ENCODE results near the gene TSSC4. TPM values are rescaled to one million over a fixed set of nuclear protein-coding genes. Genes with fewer than 3 reads are reported as not detected.

Gene TSSC4
- total RNA-seq, 2 experiments from 2014 or later, result 41.9 to 42.0 TPM

DNA sequence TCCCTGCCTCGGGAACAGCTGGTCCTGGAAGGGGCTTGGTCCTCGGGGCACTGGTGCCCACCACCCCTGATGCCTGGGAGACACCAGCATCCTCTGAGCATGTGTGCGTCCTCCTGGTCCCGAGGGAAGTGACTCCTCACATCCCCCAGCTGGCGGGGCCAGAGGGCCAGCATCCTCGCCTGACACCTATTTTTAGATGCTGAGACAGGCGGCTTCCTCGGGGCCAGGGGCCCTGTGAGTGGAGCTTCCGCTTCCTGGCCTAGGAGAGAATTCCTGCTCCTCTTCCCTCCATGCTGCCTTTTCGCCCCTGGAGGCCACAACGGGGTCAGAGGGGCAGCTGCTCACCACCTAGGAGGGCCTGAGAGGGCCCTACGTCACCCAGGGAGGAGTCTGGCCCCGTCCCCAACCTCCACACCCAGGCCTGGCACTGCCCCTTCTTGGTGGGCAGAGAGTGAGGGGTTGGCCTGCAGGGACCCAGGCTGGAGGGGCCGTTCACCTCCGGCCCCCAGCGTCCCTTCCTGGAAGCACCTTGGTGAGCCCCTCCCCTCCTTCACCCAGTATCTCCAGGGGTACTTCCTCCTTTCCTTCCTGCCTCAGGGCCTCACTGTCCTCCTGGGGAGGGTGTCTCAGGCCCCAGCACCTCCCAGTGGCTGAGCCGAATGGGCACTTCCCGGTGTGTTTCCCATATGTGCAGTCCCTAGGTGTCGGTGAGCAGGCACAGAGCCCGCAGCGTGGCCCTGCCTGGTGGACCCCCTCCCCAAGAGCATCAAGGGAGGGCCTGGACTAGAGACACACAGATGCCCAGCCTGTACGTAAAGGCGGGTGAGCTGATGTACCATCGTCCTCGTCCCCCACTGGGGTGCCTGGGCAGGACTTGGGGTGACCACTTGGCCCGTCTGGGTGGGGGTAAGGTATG, 17.4 kb upstream of the TSSC4 start:
- Mint-ChIP-seq H3K36me3 (ENCODE audit: low read depth) (no peaks in the 10 kb centered on the region), H3K27ac (no peak overlapping the region), H3K9me3 (no peaks in the 10 kb centered on the region), H3K27me3 (ENCODE audit: low read depth) (no peaks in the 10 kb centered on the region), H3K4me3 (no peak overlapping the region), H3K4me1 (ENCODE audit: low read depth) (peaks cover 66% of the 10 kb centered on the region)
- CTCF ChIA-PET, result interaction anchor here (1.3 to 1.9 kb wide), 2 partner anchors 18 to 78 kb away, joined by 3 to 7 read pairs; partner anchors contain the start of gene TSSC4
- DNase-seq, result no peak
- intact Hi-C loops (cut with micrococcal nuclease), result no loop called here

DNA sequence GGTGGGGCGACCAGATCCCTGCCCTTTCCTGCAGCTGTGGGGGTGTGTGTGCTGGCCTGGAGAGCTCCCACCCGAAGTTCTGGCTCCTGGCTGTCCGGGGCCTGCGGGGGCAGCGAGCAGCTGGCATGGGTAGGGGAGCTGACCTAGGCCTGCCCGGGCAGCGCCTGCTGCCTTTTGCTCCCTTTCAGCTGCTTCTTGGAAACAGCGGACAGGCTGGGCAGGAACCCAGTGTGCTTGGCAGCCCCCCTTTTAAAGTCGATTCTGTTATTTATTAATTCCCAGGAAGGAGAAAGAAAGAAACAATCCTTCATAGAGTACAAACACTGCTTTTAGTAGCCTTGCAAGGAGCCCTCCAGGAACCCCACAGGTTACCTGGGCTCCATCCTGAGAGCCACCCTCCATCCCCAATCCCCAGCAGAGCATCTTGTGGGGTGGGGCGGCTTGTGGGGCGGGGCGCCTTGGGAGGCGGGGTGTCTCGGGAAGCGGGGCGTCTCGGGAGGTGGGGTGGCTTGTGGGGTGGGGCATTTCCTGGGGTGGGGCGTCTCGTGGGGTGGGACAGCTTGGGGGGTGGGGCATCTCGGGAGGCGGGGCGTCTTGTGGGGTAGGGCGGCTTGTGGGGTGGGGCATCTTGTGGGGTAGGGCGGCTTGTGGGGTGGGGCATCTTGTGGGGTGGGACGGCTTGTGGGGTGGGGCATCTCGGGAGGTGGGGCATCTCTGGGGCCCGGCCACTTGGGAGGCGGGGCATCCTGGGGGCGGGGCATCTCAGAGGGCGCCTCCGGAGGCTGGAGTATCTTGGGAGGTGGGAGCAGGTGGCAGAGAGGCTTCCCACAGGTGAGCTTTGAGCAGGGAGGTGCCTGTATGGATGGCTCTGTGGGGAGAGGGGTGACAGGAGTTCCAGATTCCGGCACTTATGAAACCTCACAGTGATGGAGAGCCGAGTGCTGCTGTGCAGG, 16.4 kb upstream of the TSSC4 start:
- Mint-ChIP-seq H3K4me3 (no peak overlapping the region), H3K27me3 (ENCODE audit: low read depth) (no peaks in the 10 kb centered on the region), H3K36me3 (ENCODE audit: low read depth) (no peaks in the 10 kb centered on the region), H3K9me3 (no peaks in the 10 kb centered on the region), H3K27ac (no peak overlapping the region), H3K4me1 (ENCODE audit: low read depth) (peaks cover 62% of the 10 kb centered on the region)
- CTCF ChIA-PET, result interaction anchor here (1.1 to 1.3 kb wide), 2 partner anchors 79 kb away, joined by 3 read pairs; no protein-coding TSS in a partner anchor
- DNase-seq, result no peak
- intact Hi-C loops (cut with micrococcal nuclease), result no loop called here

DNA sequence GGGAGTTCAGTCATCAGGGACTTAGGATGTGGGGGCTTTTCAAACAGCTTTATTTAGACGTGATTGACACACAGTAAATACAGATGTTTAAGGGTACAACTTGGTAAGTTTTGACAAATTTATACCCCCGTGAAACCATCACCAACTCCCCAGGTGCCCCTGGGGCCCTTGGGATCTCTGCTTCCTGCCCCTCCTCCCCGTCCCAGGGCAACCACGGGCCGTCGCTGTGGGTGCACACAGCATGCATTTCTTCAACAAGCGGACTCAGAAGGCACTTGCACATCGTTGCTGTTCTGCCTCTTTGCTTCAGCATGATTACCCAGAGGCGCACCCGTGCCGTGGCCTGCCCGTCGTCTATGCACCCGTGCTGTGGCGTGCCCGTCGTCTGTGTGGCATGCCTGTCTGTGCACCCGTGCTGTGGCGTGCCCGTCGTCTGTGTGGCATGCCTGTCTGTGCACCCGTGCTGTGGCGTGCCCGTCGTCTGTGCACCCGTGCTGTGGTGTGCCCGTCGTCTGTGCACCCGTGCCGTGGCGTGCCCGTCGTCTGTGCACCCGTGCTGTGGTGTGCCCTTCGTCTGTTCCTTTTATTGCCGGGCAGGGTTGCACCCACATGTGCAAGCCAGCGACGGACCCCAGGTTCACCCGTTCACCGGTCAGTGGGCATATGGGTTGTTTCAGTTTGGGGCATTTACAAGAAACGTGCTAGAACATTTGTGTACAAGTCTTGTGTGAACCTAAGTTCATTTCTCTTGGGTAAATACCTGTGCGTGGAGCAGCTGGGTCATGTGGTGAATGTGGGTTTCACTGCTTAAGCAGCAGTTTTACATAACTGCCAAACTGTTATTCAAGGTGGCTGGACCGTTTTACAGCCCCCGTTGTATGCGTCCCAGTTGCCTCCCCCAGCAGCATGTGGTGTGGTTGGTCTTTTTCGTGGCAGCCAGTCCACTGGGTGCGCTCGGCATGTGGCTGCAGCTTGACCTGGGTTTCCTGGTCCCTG, 15.1 kb upstream of the TSSC4 start:
- Mint-ChIP-seq H3K4me1 (ENCODE audit: low read depth) (peaks cover 61% of the 10 kb centered on the region), H3K27me3 (ENCODE audit: low read depth) (no peaks in the 10 kb centered on the region), H3K36me3 (ENCODE audit: low read depth) (peaks cover 1% of the 10 kb centered on the region), H3K9me3 (no peaks in the 10 kb centered on the region), H3K4me3 (no peak overlapping the region), H3K27ac (no peak overlapping the region)
- DNase-seq, result no peak
- CTCF ChIA-PET, result interaction anchor here (1.0 to 2.9 kb wide), 3 partner anchors 8 to 81 kb away, joined by 3 to 16 read pairs (median 3); partner anchors contain the start of gene CD81
- intact Hi-C loops (cut with micrococcal nuclease), result no loop called here

DNA sequence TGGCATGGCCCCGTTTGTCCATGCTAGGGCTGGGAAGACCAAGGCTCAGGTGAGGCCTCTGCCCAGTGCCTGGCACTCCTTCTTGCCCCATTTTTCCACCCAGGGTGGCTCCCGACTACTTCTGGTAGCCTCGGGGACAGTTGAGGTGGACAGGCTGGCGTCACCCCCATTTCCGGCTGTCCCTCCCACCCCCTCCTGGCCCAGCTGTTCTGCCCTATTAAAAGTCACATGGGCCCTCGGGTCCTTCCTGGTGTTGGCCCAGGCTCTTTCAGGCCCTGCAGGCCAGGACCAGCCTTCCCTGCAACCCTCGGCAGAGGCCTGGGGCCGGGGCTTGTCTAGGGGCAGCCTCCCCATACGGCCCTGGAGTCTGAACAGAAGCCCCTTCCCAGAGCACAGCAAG, 14.0 kb upstream of the TSSC4 start:
- CTCF ChIA-PET, result interaction anchor here (0.6 to 2.9 kb wide), 5 partner anchors 9 to 81 kb away, joined by 3 to 16 read pairs (median 3); partner anchors contain the start of genes CD81 and TSSC4
- Mint-ChIP-seq H3K4me1 (ENCODE audit: low read depth) (peaks cover 53% of the 10 kb centered on the region), H3K27me3 (ENCODE audit: low read depth) (no peaks in the 10 kb centered on the region), H3K27ac (no peak overlapping the region), H3K36me3 (ENCODE audit: low read depth) (peaks cover 2% of the 10 kb centered on the region), H3K9me3 (no peaks in the 10 kb centered on the region), H3K4me3 (no peak overlapping the region)
- no peak for DNase-seq
- intact Hi-C loops (cut with micrococcal nuclease), result no loop called here

DNA sequence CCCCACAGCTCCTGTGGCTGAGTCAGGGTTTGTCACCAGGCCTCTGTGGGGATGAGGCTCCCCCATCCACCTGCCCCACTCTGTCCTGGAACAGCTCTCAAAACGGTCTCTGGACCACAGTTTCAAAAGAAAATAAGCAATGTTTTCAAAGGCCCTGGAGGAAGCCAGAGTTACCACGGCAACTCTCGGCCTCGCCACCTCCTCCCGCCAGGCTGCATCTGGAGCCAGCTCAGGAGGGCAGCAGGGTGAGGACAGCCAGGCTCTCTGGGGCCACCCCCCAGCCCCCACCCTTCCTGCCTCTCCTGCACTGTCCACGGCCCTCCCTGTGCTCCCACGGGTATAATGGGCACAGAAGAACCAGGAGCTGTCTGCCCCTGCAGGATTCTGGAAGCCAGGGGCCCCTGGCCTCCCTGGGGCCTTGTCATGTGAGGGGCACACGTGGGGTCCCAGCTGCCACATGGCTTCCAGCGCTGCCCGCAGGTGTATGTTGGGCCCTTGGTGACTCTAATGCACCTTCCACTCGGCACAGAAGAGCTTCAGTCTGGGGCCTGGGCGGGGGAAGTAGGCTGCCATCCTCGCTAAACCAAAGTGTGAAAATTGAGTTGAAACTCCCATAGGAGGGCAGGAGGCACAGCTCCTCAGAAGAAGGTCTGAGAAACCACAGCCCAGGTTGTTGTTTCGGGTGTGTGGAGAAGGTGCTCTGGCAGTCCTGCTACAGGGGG, 13.1 kb upstream of the TSSC4 start:
- H3K27ac Mint-ChIP-seq, result no peak overlapping the region
- H3K36me3 Mint-ChIP-seq (ENCODE audit: low read depth), result peaks cover 2% of the 10 kb centered on the region
- DNase-seq, result no peak
- H3K27me3 Mint-ChIP-seq (ENCODE audit: low read depth), result no peaks in the 10 kb centered on the region
- H3K4me3 Mint-ChIP-seq, result no peak overlapping the region
- intact Hi-C loops (cut with micrococcal nuclease), result no loop called here
- CTCF ChIA-PET, result interaction anchor here (1.0 to 2.9 kb wide), 3 partner anchors 14 to 82 kb away, joined by 3 to 16 read pairs (median 4); partner anchors contain the start of gene TSSC4
- H3K4me1 Mint-ChIP-seq (ENCODE audit: low read depth), result peaks cover 47% of the 10 kb centered on the region
- H3K9me3 Mint-ChIP-seq, result no peaks in the 10 kb centered on the region

DNA sequence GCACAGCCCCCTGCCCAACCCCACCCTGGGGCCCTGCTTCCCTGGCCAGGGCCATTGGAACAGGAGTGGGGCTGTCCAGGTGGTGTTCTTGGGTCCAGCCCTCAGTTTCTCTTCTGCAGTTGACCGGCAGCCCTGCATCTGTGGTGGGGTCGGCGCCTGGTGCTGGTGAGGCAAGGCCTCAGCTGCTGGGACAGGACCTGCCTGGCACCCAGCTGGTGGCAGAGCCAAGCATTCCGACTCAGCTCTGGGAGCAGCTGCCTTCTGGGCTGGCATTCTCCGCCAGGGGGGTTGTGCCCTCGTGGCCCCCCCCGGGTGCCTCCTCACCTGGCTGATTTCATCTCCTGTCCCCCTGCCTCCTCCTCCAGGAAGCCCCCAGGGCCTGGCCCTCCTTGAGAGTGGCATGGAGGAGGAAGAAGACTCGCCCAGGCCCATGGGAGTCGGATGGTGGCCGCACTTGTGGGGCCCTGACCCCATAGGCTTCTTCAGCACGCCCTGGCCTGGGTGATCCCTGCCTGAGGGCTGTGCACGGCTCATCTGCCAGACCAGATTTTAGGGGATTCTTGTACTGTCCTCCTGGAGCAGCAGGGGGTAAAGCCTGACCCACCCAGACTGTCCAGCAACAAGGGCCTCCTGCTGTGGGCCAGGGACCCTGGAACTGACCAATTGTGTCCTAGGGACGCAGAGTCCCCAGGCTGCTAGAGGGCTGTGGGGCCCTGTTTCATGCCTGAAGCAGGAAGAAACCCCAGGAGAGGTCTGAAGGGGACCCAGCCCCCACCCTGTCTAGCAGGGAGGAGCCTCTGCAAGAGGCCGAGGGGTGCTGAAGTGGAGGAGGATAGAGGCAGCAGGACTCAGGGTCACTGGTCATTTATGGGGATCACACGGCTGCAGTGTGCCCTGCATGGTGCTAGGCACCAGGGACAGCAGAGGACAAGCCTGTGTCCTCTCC, 11.8 kb upstream of the TSSC4 start:
- H3K27ac Mint-ChIP-seq, result peak overlapping the region; percentile 50
- no peaks in the 10 kb centered on the region for H3K27me3 Mint-ChIP-seq (ENCODE audit: low read depth)
- intact Hi-C loops (cut with micrococcal nuclease), result no loop called here
- H3K9me3 Mint-ChIP-seq, result no peaks in the 10 kb centered on the region
- no peak overlapping the region for H3K4me3 Mint-ChIP-seq
- DNase-seq, result no peak
- H3K4me1 Mint-ChIP-seq (ENCODE audit: low read depth), result peaks cover 40% of the 10 kb centered on the region
- H3K36me3 Mint-ChIP-seq (ENCODE audit: low read depth), result peaks cover 2% of the 10 kb centered on the region
- CTCF ChIA-PET, result interaction anchor here (2.9 kb wide), 1 partner anchor 83 kb away, joined by 16 read pairs; no protein-coding TSS in a partner anchor

DNA sequence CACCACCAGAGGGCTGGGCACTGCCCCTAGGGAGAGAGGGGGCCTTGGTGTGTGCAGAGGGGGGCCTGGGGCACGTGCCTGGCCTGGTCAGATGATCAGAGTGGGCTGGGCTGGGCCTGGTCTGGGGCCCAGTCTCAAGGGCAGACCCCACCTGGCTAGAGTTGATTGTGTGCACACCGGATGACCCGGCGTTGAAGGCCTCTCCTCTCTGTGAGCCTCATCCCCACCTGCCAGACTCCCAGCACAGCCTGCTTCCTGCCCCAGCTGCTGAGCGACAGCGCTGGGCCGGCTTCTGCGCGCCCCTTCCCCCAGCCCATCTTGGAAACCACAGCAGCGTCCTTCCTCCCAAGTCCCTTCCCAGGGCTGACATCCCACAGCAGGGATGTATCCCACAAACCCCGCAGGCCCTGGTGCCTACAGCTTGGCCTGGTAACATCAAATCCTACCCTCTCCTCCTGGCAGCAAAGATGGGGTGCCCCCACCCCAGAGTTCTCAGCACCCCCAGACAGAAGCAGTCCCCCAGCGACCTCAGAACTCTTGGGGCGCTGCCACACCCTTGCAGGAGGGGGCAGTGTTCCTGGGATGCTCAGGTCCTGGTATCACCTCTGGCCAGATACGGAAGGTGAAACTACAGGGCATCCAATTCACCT, 11.0 kb upstream of the TSSC4 start:
- CTCF ChIA-PET, result no interaction called here
- peaks cover 2% of the 10 kb centered on the region for H3K36me3 Mint-ChIP-seq (ENCODE audit: low read depth)
- DNase-seq, result no peak
- H3K27me3 Mint-ChIP-seq (ENCODE audit: low read depth), result no peaks in the 10 kb centered on the region
- intact Hi-C loops (cut with micrococcal nuclease), result no loop called here
- H3K9me3 Mint-ChIP-seq, result no peaks in the 10 kb centered on the region
- H3K4me3 Mint-ChIP-seq, result no peak overlapping the region
- H3K27ac Mint-ChIP-seq, result peak overlapping the region; percentile 50
- peaks cover 36% of the 10 kb centered on the region for H3K4me1 Mint-ChIP-seq (ENCODE audit: low read depth)

DNA sequence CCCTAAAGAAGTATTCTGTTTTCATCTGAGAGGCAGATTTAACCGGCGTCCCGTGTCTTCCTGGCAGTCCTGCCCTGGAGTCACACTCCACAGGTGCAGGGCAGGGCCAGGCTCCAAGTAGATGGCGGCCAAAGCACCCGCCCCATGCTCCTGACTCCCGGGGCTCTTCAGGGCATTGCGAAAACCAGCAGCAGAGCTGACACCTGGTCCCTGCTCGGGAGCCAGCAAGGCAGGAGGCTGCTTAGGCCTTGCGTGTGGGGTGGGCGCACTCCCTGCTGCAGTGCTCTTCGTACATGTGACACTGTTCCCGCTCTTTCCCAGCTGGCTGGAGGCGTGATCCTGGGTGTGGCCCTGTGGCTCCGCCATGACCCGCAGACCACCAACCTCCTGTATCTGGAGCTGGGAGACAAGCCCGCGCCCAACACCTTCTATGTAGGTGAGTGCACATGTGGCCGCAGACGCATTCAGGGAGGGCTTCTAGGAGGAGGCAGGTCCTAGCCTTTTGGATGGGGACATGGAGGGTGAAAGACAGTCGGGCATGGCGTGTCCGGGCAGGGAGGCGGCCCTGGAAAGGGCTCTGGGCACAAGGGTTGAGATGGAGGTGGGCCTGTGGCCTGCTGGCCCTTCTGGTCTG, 10.3 kb upstream of the TSSC4 start:
- peaks cover 31% of the 10 kb centered on the region for H3K4me1 Mint-ChIP-seq (ENCODE audit: low read depth)
- H3K36me3 Mint-ChIP-seq (ENCODE audit: low read depth), result peaks cover 2% of the 10 kb centered on the region

DNA sequence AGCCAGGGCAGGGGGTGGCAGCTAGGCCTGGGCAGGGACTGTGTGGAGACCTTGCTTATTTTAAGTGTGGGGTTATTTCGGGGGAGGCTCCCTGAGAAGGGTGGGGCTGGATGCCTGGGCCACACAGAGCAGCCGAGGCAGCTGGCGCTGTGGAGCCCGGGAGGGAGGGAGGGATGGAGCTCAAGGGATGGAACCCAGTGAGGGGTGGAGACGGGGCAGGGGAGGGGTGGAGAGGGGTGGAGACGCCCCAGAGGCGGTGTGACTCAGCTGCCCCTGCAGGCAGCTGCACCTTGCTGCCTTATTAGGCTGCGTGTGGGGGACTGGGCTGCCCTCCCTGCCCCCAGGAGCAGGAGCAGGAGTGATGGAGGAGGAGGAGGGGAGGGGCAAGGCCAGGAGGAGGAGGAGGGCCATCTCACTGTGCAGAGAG, 9.8 kb upstream of the TSSC4 start:
- Mint-ChIP-seq H3K36me3 (ENCODE audit: low read depth) (peaks cover 2% of the 10 kb centered on the region), H3K27me3 (ENCODE audit: low read depth) (no peaks in the 10 kb centered on the region), H3K4me1 (ENCODE audit: low read depth) (peaks cover 28% of the 10 kb centered on the region), H3K4me3 (no peak overlapping the region), H3K9me3 (no peaks in the 10 kb centered on the region), H3K27ac (no peak overlapping the region)
- CTCF ChIA-PET, result interaction anchor here (1.0 kb wide), 1 partner anchor 29 kb away, joined by 3 read pairs; no protein-coding TSS in a partner anchor
- intact Hi-C loops (cut with micrococcal nuclease), result no loop called here
- no peak for DNase-seq

More for the DNA sequence above, 10.3 kb upstream of the TSSC4 start:
- Mint-ChIP-seq H3K27me3 (ENCODE audit: low read depth) (no peaks in the 10 kb centered on the region), H3K4me3 (no peak overlapping the region), H3K9me3 (no peaks in the 10 kb centered on the region), H3K27ac (peak overlapping the region; percentile 50)
- CTCF ChIA-PET, result interaction anchor here (1.0 kb wide), 1 partner anchor 29 kb away, joined by 3 read pairs; no protein-coding TSS in a partner anchor
- intact Hi-C loops (cut with micrococcal nuclease), result no loop called here
- DNase-seq, result no peak
